Measurements from ENCODE around the gene CACNA2D4. TPM values are rescaled to one million over a fixed set of nuclear protein-coding genes. Genes with fewer than 3 reads are reported as not detected.
A peak's percentile ranks its signal among the peaks of the same experiment; 100 is the strongest.

CACNA2D4 gene
- total and polyA plus RNA-seq, 4 donors, result 0.82 to 2.8 (median 1.3) TPM

DNA sequence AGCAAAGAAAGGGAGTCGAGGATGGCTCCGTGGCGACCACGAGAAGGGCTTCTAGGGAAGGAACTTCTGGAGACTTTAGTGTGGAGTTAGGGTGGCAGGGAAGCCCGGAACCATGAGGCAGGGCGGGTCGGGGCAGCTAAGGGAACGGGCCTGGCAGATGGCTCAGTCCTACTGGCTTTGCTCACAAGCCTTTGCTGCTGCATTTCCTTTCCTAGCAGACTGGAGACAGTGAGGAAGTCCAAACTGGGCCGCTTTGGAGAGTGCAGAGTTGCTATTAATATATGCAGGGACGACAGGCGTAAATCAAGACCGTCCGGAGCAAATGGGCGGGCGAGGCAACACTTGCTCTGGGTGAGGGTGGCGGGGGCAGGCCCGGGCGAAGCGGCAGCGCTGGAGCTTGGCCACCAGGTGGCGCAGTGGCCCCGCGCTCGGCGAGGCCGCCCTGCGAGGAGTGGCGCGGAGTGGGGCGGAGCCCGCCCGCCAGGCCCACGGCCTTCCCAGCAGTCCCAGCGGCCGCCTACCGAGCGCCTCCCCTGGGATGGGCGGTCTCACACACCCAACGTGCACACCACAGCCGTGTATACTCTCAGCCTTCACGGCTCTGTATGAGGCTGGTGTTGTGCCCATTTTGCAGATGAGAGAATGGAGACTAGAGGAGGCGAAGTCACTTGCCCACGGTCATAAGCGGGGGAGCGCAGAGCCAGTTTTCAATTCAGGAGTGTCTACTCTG is 122.5 kb downstream of the CACNA2D4 start:
- H3K9ac ChIP-seq (ENCODE audit: low read depth in 1 of 2, low read length in 2 of 2), result peak overlapping the region; percentile 53 to 83
- H3K4me1 ChIP-seq (ENCODE audit: control insufficient read depth in 4 of 4, insufficient read depth in 4 of 4, low read length in 3 of 4), result peaks cover 3 to 19% (median 11%) of the 10 kb centered on the region in 4 donors
- TF ChIP-seq, protein P1, sequence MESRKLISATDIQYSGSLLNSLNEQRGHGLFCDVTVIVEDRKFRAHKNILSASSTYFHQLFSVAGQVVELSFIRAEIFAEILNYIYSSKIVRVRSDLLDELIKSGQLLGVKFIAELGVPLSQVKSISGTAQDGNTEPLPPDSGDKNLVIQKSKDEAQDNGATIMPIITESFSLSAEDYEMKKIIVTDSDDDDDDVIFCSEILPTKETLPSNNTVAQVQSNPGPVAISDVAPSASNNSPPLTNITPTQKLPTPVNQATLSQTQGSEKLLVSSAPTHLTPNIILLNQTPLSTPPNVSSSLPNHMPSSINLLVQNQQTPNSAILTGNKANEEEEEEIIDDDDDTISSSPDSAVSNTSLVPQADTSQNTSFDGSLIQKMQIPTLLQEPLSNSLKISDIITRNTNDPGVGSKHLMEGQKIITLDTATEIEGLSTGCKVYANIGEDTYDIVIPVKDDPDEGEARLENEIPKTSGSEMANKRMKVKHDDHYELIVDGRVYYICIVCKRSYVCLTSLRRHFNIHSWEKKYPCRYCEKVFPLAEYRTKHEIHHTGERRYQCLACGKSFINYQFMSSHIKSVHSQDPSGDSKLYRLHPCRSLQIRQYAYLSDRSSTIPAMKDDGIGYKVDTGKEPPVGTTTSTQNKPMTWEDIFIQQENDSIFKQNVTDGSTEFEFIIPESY (IDR thresholded peaks at IDR 0.05), result no peak
- TF ChIP-seq HNF4G (IDR thresholded peaks at IDR 0.05) (no peak), EGR1 (IDR thresholded peaks at IDR 0.05; ENCODE audit: low read depth in 2 of 2) (no peak), SP1 (IDR thresholded peaks at IDR 0.05) (peak; percentile 33), GABPA (IDR thresholded peaks at IDR 0.05 in 1 of 2, conservative IDR thresholded peaks at IDR 0.05 in 1 of 2) (no peak), YY1 (IDR thresholded peaks at IDR 0.05) (peak; percentile 30), RXRA (IDR thresholded peaks at IDR 0.05) (no peak), NR2F2 (IDR thresholded peaks at IDR 0.05) (no peak), RAD21 (IDR thresholded peaks at IDR 0.05) (peak; percentile 80 to 84), TAF1 (conservative IDR thresholded peaks at IDR 0.05) (no peak), FOXA2 (IDR thresholded peaks at IDR 0.05) (no peak), HNF4A (conservative IDR thresholded peaks at IDR 0.05) (no peak), JUND (IDR thresholded peaks at IDR 0.05) (peak in 1 of 2 donors; percentile 15), FOXA1 (IDR thresholded peaks at IDR 0.05) (peak; percentile 8)
- TF ChIP-seq, protein P2, sequence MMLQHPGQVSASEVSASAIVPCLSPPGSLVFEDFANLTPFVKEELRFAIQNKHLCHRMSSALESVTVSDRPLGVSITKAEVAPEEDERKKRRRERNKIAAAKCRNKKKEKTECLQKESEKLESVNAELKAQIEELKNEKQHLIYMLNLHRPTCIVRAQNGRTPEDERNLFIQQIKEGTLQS (IDR thresholded peaks at IDR 0.05), result no peak
- TF ChIP-seq, protein P3, sequence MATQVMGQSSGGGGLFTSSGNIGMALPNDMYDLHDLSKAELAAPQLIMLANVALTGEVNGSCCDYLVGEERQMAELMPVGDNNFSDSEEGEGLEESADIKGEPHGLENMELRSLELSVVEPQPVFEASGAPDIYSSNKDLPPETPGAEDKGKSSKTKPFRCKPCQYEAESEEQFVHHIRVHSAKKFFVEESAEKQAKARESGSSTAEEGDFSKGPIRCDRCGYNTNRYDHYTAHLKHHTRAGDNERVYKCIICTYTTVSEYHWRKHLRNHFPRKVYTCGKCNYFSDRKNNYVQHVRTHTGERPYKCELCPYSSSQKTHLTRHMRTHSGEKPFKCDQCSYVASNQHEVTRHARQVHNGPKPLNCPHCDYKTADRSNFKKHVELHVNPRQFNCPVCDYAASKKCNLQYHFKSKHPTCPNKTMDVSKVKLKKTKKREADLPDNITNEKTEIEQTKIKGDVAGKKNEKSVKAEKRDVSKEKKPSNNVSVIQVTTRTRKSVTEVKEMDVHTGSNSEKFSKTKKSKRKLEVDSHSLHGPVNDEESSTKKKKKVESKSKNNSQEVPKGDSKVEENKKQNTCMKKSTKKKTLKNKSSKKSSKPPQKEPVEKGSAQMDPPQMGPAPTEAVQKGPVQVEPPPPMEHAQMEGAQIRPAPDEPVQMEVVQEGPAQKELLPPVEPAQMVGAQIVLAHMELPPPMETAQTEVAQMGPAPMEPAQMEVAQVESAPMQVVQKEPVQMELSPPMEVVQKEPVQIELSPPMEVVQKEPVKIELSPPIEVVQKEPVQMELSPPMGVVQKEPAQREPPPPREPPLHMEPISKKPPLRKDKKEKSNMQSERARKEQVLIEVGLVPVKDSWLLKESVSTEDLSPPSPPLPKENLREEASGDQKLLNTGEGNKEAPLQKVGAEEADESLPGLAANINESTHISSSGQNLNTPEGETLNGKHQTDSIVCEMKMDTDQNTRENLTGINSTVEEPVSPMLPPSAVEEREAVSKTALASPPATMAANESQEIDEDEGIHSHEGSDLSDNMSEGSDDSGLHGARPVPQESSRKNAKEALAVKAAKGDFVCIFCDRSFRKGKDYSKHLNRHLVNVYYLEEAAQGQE (IDR thresholded peaks at IDR 0.05), result peak; percentile 72
- TF ChIP-seq, protein P4, sequence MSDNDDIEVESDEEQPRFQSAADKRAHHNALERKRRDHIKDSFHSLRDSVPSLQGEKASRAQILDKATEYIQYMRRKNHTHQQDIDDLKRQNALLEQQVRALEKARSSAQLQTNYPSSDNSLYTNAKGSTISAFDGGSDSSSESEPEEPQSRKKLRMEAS (IDR thresholded peaks at IDR 0.05), result no peak
- TF ChIP-seq, protein P5, sequence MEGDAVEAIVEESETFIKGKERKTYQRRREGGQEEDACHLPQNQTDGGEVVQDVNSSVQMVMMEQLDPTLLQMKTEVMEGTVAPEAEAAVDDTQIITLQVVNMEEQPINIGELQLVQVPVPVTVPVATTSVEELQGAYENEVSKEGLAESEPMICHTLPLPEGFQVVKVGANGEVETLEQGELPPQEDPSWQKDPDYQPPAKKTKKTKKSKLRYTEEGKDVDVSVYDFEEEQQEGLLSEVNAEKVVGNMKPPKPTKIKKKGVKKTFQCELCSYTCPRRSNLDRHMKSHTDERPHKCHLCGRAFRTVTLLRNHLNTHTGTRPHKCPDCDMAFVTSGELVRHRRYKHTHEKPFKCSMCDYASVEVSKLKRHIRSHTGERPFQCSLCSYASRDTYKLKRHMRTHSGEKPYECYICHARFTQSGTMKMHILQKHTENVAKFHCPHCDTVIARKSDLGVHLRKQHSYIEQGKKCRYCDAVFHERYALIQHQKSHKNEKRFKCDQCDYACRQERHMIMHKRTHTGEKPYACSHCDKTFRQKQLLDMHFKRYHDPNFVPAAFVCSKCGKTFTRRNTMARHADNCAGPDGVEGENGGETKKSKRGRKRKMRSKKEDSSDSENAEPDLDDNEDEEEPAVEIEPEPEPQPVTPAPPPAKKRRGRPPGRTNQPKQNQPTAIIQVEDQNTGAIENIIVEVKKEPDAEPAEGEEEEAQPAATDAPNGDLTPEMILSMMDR (IDR thresholded peaks at IDR 0.05; ENCODE audit: low read depth, low read length, missing input control), result peak; percentile 99

More for the DNA sequence above, 122.5 kb downstream of the CACNA2D4 start:
- Histone ChIP-seq H3K27ac (ENCODE audit: low read depth in 1 of 2, low read length in 2 of 2) (peak overlapping the region; percentile 79 to 86), H3K27me3 (ENCODE audit: control insufficient read depth in 4 of 4, insufficient read depth in 4 of 4, low read length in 3 of 4) (no peaks in the 10 kb centered on the region), H3K36me3 (ENCODE audit: control insufficient read depth in 4 of 4, insufficient read depth in 3 of 4, low read depth in 1 of 4, low read length in 3 of 4) (no peaks in the 10 kb centered on the region), H3K9me3 (ENCODE audit: control insufficient read depth in 4 of 4, low read length in 3 of 4) (no peaks in the 10 kb centered on the region), H3K4me3 (ENCODE audit: low read depth in 1 of 3, low read length in 3 of 3) (peak overlapping the region; percentile 60 to 85 (median 85))
- DNase-seq (ENCODE audit: low spot score), result peak; percentile 94
- 4% methylated on average over 45 of the region's 45 CpGs for WGBS
